H1 (cell line): ENCODE data around the gene TM9SF3. TPM values are rescaled to one million over a fixed set of nuclear protein-coding genes. Genes with fewer than 3 reads are reported as not detected.

ENCODE experiments used
- CTCF ChIA-PET: fragments of 300-600 bp; sonication (Branson Sonifier 250); formaldehyde crosslinking; loops from one replicate; lab custom pipeline; 2021; ENCODE audit not compliant: partially characterized antibody; lab: Charles Lee
- POLR2A ChIA-PET: fragments of 300-600 bp; sonication (Branson Sonifier 250); formaldehyde crosslinking; loops from one replicate; lab custom pipeline; 2021; ENCODE audit warnings: inconsistent platforms; ENCODE audit not compliant: partially characterized antibody; lab: Charles Lee
- DNase-seq, 2 experiments: peaks; one replicate each; pipeline versions ENCODE4 v3.0.0 to v3.0.0-alpha.2; 2010 to 2022; ENCODE audit warnings: low spot score in 2 of 2, low read depth in 1 of 2, mixed read lengths in 1 of 2
- FAIRE-seq: peaks from 2 replicates; lab custom pipeline; 2011; peaks lifted over from hg19 to GRCh38; lab: Jason Lieb, UNC
- H2AFZ ChIP-seq: 2 replicates; pipeline ENCODE4 v1.8.1; 2012; ENCODE audit warnings: low read length, inconsistent platforms
- H2AK5ac ChIP-seq: 2 replicates; pipeline ENCODE4 v1.6.1; 2013; ENCODE audit warnings: low read depth, low read length
- H2BK120ac ChIP-seq: replicated peaks from 2 replicates; pipeline ENCODE3; 2013; ENCODE audit warnings: low read depth, low read length, inconsistent platforms
- H2BK12ac ChIP-seq: 2 replicates; pipeline ENCODE4 v1.6.1; 2013; ENCODE audit warnings: low read depth, low read length
- H2BK15ac ChIP-seq: 2 replicates; pipeline ENCODE4 v1.6.1; 2013; ENCODE audit warnings: low read length
- H2BK20ac ChIP-seq: 2 replicates; pipeline ENCODE4 v1.6.1; 2013; ENCODE audit warnings: low read length
- H2BK5ac ChIP-seq: 2 replicates; pipeline ENCODE4 v1.6.1; 2013; ENCODE audit warnings: low read depth, low read length
- H3K14ac ChIP-seq: 2 replicates; pipeline ENCODE4 v1.6.1; 2013; ENCODE audit warnings: inconsistent platforms; ENCODE audit not compliant: insufficient read length
- H3K18ac ChIP-seq: 2 replicates; pipeline ENCODE4 v1.6.1; 2013; ENCODE audit warnings: low read length; ENCODE audit errors: extremely low read depth
- H3K23ac ChIP-seq: 2 replicates; pipeline ENCODE4 v1.6.1; 2013; ENCODE audit warnings: inconsistent platforms; ENCODE audit not compliant: insufficient read length
- H3K23me2 ChIP-seq: 2 replicates; pipeline ENCODE4 v1.6.1; 2013; ENCODE audit warnings: low read depth, low read length
- H3K27ac ChIP-seq: 2 replicates; pipeline ENCODE4 v1.6.1; 2011; ENCODE audit warnings: low read depth, low read length, inconsistent platforms
- H3K27me3 ChIP-seq, 4 experiments: replicated peaks in 1 of 4; 1 replicate in 1 of 4; 2 replicates in 3 of 4; pipeline versions ENCODE4 v1.6.1 to v1.8.1; 2011 to 2013; ENCODE audit warnings: low read length in 3 of 4, mild to moderate bottlenecking in 3 of 4, inconsistent platforms in 2 of 4, mixed read lengths in 2 of 4, moderate library complexity in 1 of 4; ENCODE audit not compliant: control insufficient read depth in 3 of 4, insufficient read depth in 3 of 4; ENCODE audit errors: extremely low read depth in 1 of 4
- H3K36me3 ChIP-seq, 4 experiments: 2 replicates each; pipeline versions ENCODE4 v1.6.1 to v1.8.1; 2011 to 2013; ENCODE audit warnings: mild to moderate bottlenecking in 4 of 4, low read length in 3 of 4, moderate library complexity in 2 of 4, control low read depth in 1 of 4, inconsistent platforms in 1 of 4; ENCODE audit not compliant: insufficient read depth in 4 of 4, control insufficient read depth in 2 of 4
- H3K4ac ChIP-seq: replicated peaks from 2 replicates; pipeline ENCODE3; 2013; ENCODE audit warnings: low read length, low read depth, mixed read lengths, inconsistent platforms; ENCODE audit not compliant: insufficient read length
- H3K4me1 ChIP-seq, 4 experiments: replicated peaks in 1 of 4; 1 replicate in 1 of 4; 2 replicates in 3 of 4; pipeline versions ENCODE4 v1.6.1 to v1.8.1; 2011 to 2013; ENCODE audit warnings: low read length in 3 of 4, inconsistent platforms in 2 of 4, mixed read lengths in 1 of 4; ENCODE audit not compliant: insufficient read depth in 4 of 4, control insufficient read depth in 3 of 4
- H3K4me2 ChIP-seq, 2 experiments: 2 replicates each; pipeline versions ENCODE4 v1.6.1 to v1.8.1; 2011 to 2013; ENCODE audit warnings: low read depth in 2 of 2, low read length in 2 of 2, control low read depth in 1 of 2, inconsistent platforms in 1 of 2, mild to moderate bottlenecking in 1 of 2; ENCODE audit not compliant: insufficient read depth in 1 of 2
- H3K4me3 ChIP-seq, 4 experiments: fragments of 200-600, 300-600 bp in 1 of 4; sonication (generic), shearing (Covaris generic), sonication (Bioruptor Twin) in 1 of 4; 2 replicates each; pipeline versions ENCODE4 v1.5.1 to v1.8.1; 2011 to 2016; ENCODE audit warnings: low read length in 4 of 4, low read depth in 3 of 4, control low read depth in 2 of 4, inconsistent platforms in 2 of 4, mild to moderate bottlenecking in 2 of 4, mixed read lengths in 1 of 4, moderate library complexity in 1 of 4; ENCODE audit not compliant: insufficient read depth in 2 of 4; ENCODE audit errors: extremely low read depth in 1 of 4
- H3K56ac ChIP-seq: replicated peaks from 2 replicates; pipeline ENCODE3; 2013; ENCODE audit warnings: low read depth, mild to moderate bottlenecking, mixed read lengths, low read length, inconsistent platforms; ENCODE audit not compliant: insufficient read length
- H3K79me1 ChIP-seq: 2 replicates; pipeline ENCODE4 v1.6.1; 2013; ENCODE audit warnings: low read depth, low read length, control low read depth
- H3K79me2 ChIP-seq, 2 experiments: 2 replicates each; pipeline versions ENCODE4 v1.6.1 to v1.8.1; 2012 to 2013; ENCODE audit warnings: low read length in 2 of 2, mild to moderate bottlenecking in 2 of 2, inconsistent platforms in 1 of 2; ENCODE audit not compliant: insufficient read depth in 2 of 2, control insufficient read depth in 1 of 2
- H3K9ac ChIP-seq, 4 experiments: replicated peaks in 1 of 4; 1 replicate in 1 of 4; 2 replicates in 3 of 4; pipeline versions ENCODE4 v1.6.1 to v1.8.1; 2011 to 2013; ENCODE audit warnings: low read depth in 3 of 4, low read length in 3 of 4, control low read depth in 2 of 4, mild to moderate bottlenecking in 2 of 4, moderate library complexity in 2 of 4, inconsistent platforms in 1 of 4; ENCODE audit errors: extremely low read depth in 1 of 4
- H3K9me3 ChIP-seq, 2 experiments: 2 replicates each; pipeline versions ENCODE4 v1.6.1 to v1.8.1; 2012 to 2013; ENCODE audit warnings: mild to moderate bottlenecking in 2 of 2, moderate library complexity in 2 of 2, control low read depth in 1 of 2, inconsistent platforms in 1 of 2, low read depth in 1 of 2, low read length in 1 of 2, mixed read lengths in 1 of 2; ENCODE audit not compliant: insufficient read depth in 2 of 2
- H4K20me1 ChIP-seq, 2 experiments: replicated peaks in 1 of 2; 2 replicates each; pipeline versions ENCODE3 to v1.8.1; 2011 to 2013; ENCODE audit warnings: inconsistent platforms in 2 of 2, low read length in 2 of 2, mild to moderate bottlenecking in 1 of 2; ENCODE audit not compliant: insufficient read depth in 2 of 2, control insufficient read depth in 1 of 2
- H4K5ac ChIP-seq: 2 replicates; pipeline ENCODE4 v1.6.1; 2013; ENCODE audit warnings: low read length, low read depth, mixed read lengths, inconsistent platforms; ENCODE audit not compliant: insufficient read length
- H4K8ac ChIP-seq: 2 replicates; pipeline ENCODE4 v1.8.0; 2013; ENCODE audit warnings: mild to moderate bottlenecking, moderate library complexity, low read length, inconsistent platforms; ENCODE audit not compliant: insufficient read depth; ENCODE audit errors: extremely low read depth
- H4K91ac ChIP-seq: replicated peaks from 2 replicates; pipeline ENCODE3; 2013; ENCODE audit warnings: low read length, mixed read lengths, inconsistent platforms; ENCODE audit not compliant: insufficient read length
- CHD1 ChIP-seq: IDR thresholded peaks from 2 replicates; pipeline ENCODE4 v1.6.1; 2012; ENCODE audit warnings: low read depth, low read length, improper control_type of control experiment
- EP300 ChIP-seq, 2 experiments: IDR thresholded peaks; 1 replicate in 1 of 2; 2 replicates in 1 of 2; pipeline ENCODE4 v1.6.1; 2011 to 2012; ENCODE audit warnings: low read depth in 2 of 2, low read length in 2 of 2, mild to moderate bottlenecking in 2 of 2, borderline replicate concordance in 1 of 2, inconsistent platforms in 1 of 2, moderate library complexity in 1 of 2
- EZH2 ChIP-seq: fragments of 200-600 bp; sonication (generic); IDR thresholded peaks from 2 replicates; pipeline ENCODE4 v1.7.1; 2012; ENCODE audit warnings: low read depth, mild to moderate bottlenecking, moderate library complexity, low read length, inconsistent platforms; ENCODE audit not compliant: severe bottlenecking
- KDM1A ChIP-seq: fragments of 200-600, 300-600 bp; sonication (generic); IDR thresholded peaks from 2 replicates; pipeline ENCODE4 v1.7.1; 2016; ENCODE audit warnings: mild to moderate bottlenecking, low read length, borderline replicate concordance
- KDM4A ChIP-seq: IDR thresholded peaks from one replicate; pipeline ENCODE4 v1.7.1; 2012; ENCODE audit warnings: low read depth, mild to moderate bottlenecking, moderate library complexity, low read length, inconsistent platforms; ENCODE audit not compliant: severe bottlenecking
- SAP30 ChIP-seq: fragments of 300-600 bp; sonication (generic); IDR thresholded peaks from 2 replicates; pipeline ENCODE4 v1.7.1; 2012; ENCODE audit warnings: low read length, moderate library complexity, mild to moderate bottlenecking, inconsistent platforms; ENCODE audit not compliant: insufficient read depth, insufficient replicate concordance
- SIRT6 ChIP-seq: IDR thresholded peaks from one replicate; pipeline ENCODE4 v1.7.1; 2012; ENCODE audit warnings: low read length, inconsistent platforms
- SP4 ChIP-seq: IDR thresholded peaks from 2 replicates; pipeline ENCODE4 v1.6.1; 2012; ENCODE audit warnings: low read length, inconsistent platforms
- SUZ12 ChIP-seq: fragments of 200-600 bp; sonication (generic); IDR thresholded peaks from 2 replicates; pipeline ENCODE4 v1.6.1; 2012; ENCODE audit warnings: mild to moderate bottlenecking, inconsistent platforms, low read length, moderate library complexity, mixed read lengths
- YY1 ChIP-seq: IDR thresholded peaks from 2 replicates; pipeline ENCODE4 v1.6.1; 2011; ENCODE audit warnings: low read depth, mild to moderate bottlenecking, low read length
- WGBS, 2 experiments: shearing (Covaris generic) in 1 of 2; methylation state at CpG; one replicate each; pipeline versions ENCODE4 v1.1.6 to v1.1.7; 2013 to 2015; ENCODE audit warnings: low lambda C conversion rate in 2 of 2, mixed read lengths in 2 of 2, inconsistent platforms in 1 of 2, low coverage in 1 of 2, missing lambda C conversion rate in 1 of 2; ENCODE audit not compliant: insufficient replicate concordance in 2 of 2, insufficient coverage in 1 of 2, insufficient read length in 1 of 2; ENCODE audit errors: extremely low coverage in 1 of 2, missing lambda C conversion rate in 1 of 2; 5-methylcytosine and 5-hydroxymethylcytosine counted together
- polyA plus RNA-seq, 7 experiments: library from polyadenylated mRNA; depleted of rRNA in 3 of 7; stranded (reverse) in 5 of 7; unstranded in 2 of 7; fragments of >200 nt in 5 of 7; fragments of 200-250 nt in 2 of 7; gene quantifications; 1 replicate in 5 of 7; 2 replicates in 1 of 7; 4 replicates in 1 of 7; pipeline versions ENCODE4 v1.2.1 to v1.2.3, GENCODE V29; 2011 to 2013; ENCODE audit warnings: missing spikeins in 2 of 7, mixed read lengths in 2 of 7
- total RNA-seq: library from RNA; stranded (reverse); fragmentation: NEBNext Ultra II Directional; extraction: Animal tissue kit (Norgen Biotek cat#: 25700); gene quantifications from 2 replicates; pipeline ENCODE4 v1.2.1, GENCODE V29; 2021

The TM9SF3 gene
- total and polyA plus RNA-seq, 2 of the 8 experiments (the other 6 are each of a cell fraction or from before 2014, with no cell fraction given) = 123 to 127 TPM

GRCh38 chr10:96501985-96502384, 84.8 kb downstream of the TM9SF3 start:
- H2AK5ac ChIP-seq = no peak overlapping the region
- H3K18ac ChIP-seq = no peak overlapping the region
- 82% methylated on average over 4 of the region's 4 CpGs; no CpG with 5 or more reads in 1 of the 2 experiments for WGBS, 2 experiments
- H4K8ac ChIP-seq = no peak overlapping the region
- no peak overlapping the region for H3K9ac ChIP-seq
- no peak overlapping the region for H3K4me3 ChIP-seq
- no peak overlapping the region for H2AFZ ChIP-seq
- no peak overlapping the region for H2BK12ac ChIP-seq
- H3K4me2 ChIP-seq = no peak overlapping the region
- TF ChIP-seq CHD1 (no peak), SAP30 (no peak), SP4 (no peak), SUZ12 (no peak), EZH2 (no peak), KDM4A (no peak), KDM1A (no peak), EP300 (IDR thresholded peaks at IDR 0.05; ENCODE audit: borderline replicate concordance in 1 of 2, low read depth in 2 of 2, low read length in 2 of 2) (no peak), YY1 (no peak), SIRT6 (no peak)
- no peak overlapping the region for H4K5ac ChIP-seq
- H3K23me2 ChIP-seq = no peaks in the 10 kb centered on the region
- H3K23ac ChIP-seq = no peak overlapping the region
- POLR2A ChIA-PET = interaction anchor here (1.0 kb wide), 1 partner anchor 11 kb away, joined by 4 read pairs; the partner anchor contains the start of gene TLL2
- H3K27ac ChIP-seq = no peak overlapping the region
- H3K9me3 ChIP-seq = no peaks in the 10 kb centered on the region
- no peak overlapping the region for H2BK120ac ChIP-seq
- peaks cover 4% of the 10 kb centered on the region; the same call in 1 of the 2 replicates for H3K79me1 ChIP-seq
- no peaks in the 10 kb centered on the region; a peak in 1 of 8 replicates for H3K36me3 ChIP-seq
- H3K56ac ChIP-seq = no peak overlapping the region
- H2BK5ac ChIP-seq = no peak overlapping the region
- H2BK20ac ChIP-seq = no peak overlapping the region
- CTCF ChIA-PET = interaction anchor here (0.8 to 5.8 kb wide), 10 partner anchors 8 to 168 kb away, joined by 3 to 35 read pairs (median 6); partner anchors contain the start of gene TLL2
- H3K4me1 ChIP-seq = 0 out of 7 replicates have a peak, but pooled peaks cover 0 to 3% (median 0%) of the 10 kb centered on the region in 4 experiments
- no peak for FAIRE-seq
- H3K27me3 ChIP-seq = no peaks in the 10 kb centered on the region; a peak in 1 of 7 replicates
- no peak overlapping the region for H4K91ac ChIP-seq
- H3K14ac ChIP-seq = no peak overlapping the region
- no peak overlapping the region for H2BK15ac ChIP-seq
- H3K79me2 ChIP-seq = no peaks in the 10 kb centered on the region
- no peak overlapping the region for H3K4ac ChIP-seq
- DNase-seq = no peak
- H4K20me1 ChIP-seq = peaks cover 0 to 2% of the 10 kb centered on the region in 2 experiments
